ENCODE data around the gene TPM3. TPM values are rescaled to one million over a fixed set of nuclear protein-coding genes. Genes with fewer than 3 reads are reported as not detected.
A peak's percentile ranks its signal among the peaks of the same experiment; 100 is the strongest.

TPM3 gene
- total and polyA plus RNA-seq, 7 experiments from 2014 or later: 264 to 718 (median 423) TPM

DNA sequence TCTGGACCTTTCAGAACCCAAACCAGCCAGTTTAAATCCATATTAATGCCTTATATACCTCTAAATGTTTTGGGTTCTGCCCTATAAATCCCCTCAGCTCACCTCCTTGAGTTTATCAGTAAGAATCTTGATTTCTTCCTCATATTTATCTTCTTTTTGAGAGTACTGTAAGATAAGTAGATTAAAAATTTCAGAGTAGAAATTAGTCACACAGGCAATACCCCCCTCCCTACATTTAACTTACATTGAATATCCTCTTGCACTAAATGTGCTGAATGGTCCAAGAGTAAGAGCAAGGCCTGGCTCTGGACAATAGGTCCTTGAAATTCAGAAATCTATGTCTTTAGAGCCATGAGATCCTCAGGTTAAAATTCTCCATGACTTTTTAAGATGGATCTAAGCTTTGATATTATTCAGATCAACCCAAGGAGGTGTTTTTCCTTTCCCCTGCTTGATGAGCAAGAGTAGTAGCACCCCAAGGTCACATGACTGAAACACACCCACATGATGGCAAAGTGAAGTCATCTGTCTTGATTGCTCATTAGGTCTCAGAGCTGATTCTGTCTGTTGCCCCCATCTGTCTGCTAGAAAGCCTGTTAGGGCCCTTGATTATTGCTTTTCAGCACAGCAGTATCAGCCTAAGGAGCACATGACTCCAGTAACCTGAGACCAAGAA is 21.2 kb downstream of the TPM3 start:
- peak overlapping the region; percentile 35 to 86 (median 79) for H3K27ac Mint-ChIP-seq
- H3K9me3 Mint-ChIP-seq: no peaks in the 10 kb centered on the region
- Histone ChIP-seq H3K4me1 (ENCODE audit: control insufficient read depth in 2 of 2, insufficient read depth in 2 of 2, low read length in 2 of 2) (peaks cover 4 to 5% of the 10 kb centered on the region in 2 donors), H3K4me3 (ENCODE audit: low read length) (no peak overlapping the region), H3K27me3 (ENCODE audit: control insufficient read depth in 2 of 2, insufficient read depth in 2 of 2, low read length in 2 of 2) (no peaks in the 10 kb centered on the region), H3K9me3 (ENCODE audit: control insufficient read depth in 2 of 3, low read length in 3 of 3) (no peaks in the 10 kb centered on the region), H3K27ac (ENCODE audit: low read depth, low read length) (peak overlapping the region; percentile 15), H3K36me3 (ENCODE audit: control insufficient read depth in 2 of 3, insufficient read depth in 3 of 3, low read length in 3 of 3) (peaks cover 63 to 88% (median 65%) of the 10 kb centered on the region in 3 experiments)
- no peaks in the 10 kb centered on the region for H3K27me3 Mint-ChIP-seq
- ChIA-PET POLR2A (interaction anchor here (0.7 to 3.4 kb wide), 4 partner anchors 9 to 180 kb away, joined by 3 to 15 read pairs (median 4); no protein-coding TSS in a partner anchor), CTCF (no interaction called here)
- H3K4me3 Mint-ChIP-seq: peak overlapping the region in 1 of 10 donors; percentile 16
- H3K36me3 Mint-ChIP-seq: peaks cover 21 to 71% (median 51%) of the 10 kb centered on the region in 5 donors
- DNase-seq: peak in 1 of 9 donors; percentile 58
- H3K4me1 Mint-ChIP-seq: peaks cover 13 to 51% (median 42%) of the 10 kb centered on the region in 7 donors
- peak; percentile 31 for ATAC-seq
- intact Hi-C loops (cut with micrococcal nuclease): no loop called here

DNA sequence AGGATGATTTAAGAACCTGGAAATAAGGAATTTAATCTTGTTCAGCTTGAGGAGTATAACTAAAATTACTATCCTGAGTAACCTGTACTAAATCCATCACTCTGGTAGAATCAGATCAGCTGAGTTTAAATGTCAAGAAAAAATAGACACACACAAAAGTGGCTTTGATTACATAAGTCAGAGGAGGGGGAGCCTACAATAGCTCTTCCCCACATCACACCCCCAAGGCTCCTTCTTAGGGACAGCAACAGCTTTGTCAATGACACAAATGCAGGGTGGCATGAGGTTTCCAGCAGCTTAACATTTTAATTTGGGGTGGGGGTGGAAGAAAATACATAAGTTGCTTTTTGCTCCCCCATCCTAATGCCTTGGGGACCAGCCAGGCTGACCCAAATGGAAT is 24.4 kb downstream of the TPM3 start:
- Mint-ChIP-seq H3K4me3 (peak overlapping the region in 1 of 10 donors; percentile 16), H3K27me3 (no peaks in the 10 kb centered on the region), H3K9me3 (peaks cover 0 to 2% (median 0%) of the 10 kb centered on the region in 11 donors), H3K36me3 (peaks cover 43 to 82% (median 70%) of the 10 kb centered on the region in 5 donors), H3K4me1 (peaks cover 12 to 56% (median 50%) of the 10 kb centered on the region in 7 donors), H3K27ac (peak overlapping the region in 8 of 9 donors; percentile 13 to 77 (median 59))
- H3K27ac ChIP-seq (ENCODE audit: low read depth, low read length): peak overlapping the region; percentile 15
- peaks cover 0 to 4% of the 10 kb centered on the region in 2 donors for H3K4me1 ChIP-seq (ENCODE audit: control insufficient read depth in 2 of 2, insufficient read depth in 2 of 2, low read length in 2 of 2)
- ATAC-seq (no peak), DNase-seq (no peak)
- H3K27me3 ChIP-seq (ENCODE audit: control insufficient read depth in 2 of 2, insufficient read depth in 2 of 2, low read length in 2 of 2): no peaks in the 10 kb centered on the region
- ChIA-PET POLR2A (interaction anchor here (1.9 to 3.4 kb wide), 2 partner anchors 9 to 13 kb away, joined by 6 to 15 read pairs; no protein-coding TSS in a partner anchor), CTCF (interaction anchor here (0.9 kb wide), 1 partner anchor 10 kb away, joined by 3 read pairs; no protein-coding TSS in a partner anchor)
- intact Hi-C loops (cut with micrococcal nuclease): no loop called here
- no peak overlapping the region for H3K4me3 ChIP-seq (ENCODE audit: low read length)
- no peaks in the 10 kb centered on the region for H3K9me3 ChIP-seq (ENCODE audit: control insufficient read depth in 2 of 3, low read length in 3 of 3)
- peaks cover 61 to 98% (median 66%) of the 10 kb centered on the region in 3 experiments for H3K36me3 ChIP-seq (ENCODE audit: control insufficient read depth in 2 of 3, insufficient read depth in 3 of 3, low read length in 3 of 3)

DNA sequence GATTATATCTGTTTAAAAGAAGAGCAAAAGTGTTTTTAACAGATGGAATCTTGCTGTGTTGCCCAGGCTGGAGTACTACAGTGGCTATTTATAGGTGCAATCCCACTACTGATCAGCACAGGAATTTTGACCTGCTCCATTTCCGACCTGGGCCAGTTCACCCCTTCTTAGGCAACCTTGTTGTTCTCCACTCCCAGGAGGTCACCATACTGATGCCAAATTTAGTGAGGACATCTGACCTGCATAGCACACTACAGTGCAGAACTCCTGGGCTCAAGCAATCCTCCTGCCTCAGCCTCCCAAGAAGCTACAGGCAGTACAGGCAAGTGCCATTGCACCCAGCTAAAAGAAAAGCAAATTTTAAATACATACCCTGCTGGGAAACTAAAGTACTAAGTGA is 25.7 kb downstream of the TPM3 start:
- POLR2A ChIA-PET: interaction anchor here (1.0 kb wide), 1 partner anchor 24 kb away, joined by 3 read pairs; no protein-coding TSS in a partner anchor
- no peak overlapping the region for H3K4me3 Mint-ChIP-seq
- H3K36me3 Mint-ChIP-seq: peaks cover 34 to 81% (median 60%) of the 10 kb centered on the region in 5 donors
- H3K4me1 Mint-ChIP-seq: peaks cover 7 to 48% (median 40%) of the 10 kb centered on the region in 7 donors
- H3K27me3 Mint-ChIP-seq: no peaks in the 10 kb centered on the region
- Histone ChIP-seq H3K27me3 (ENCODE audit: control insufficient read depth in 2 of 2, insufficient read depth in 2 of 2, low read length in 2 of 2) (no peaks in the 10 kb centered on the region), H3K9me3 (ENCODE audit: control insufficient read depth in 2 of 3, low read length in 3 of 3) (no peaks in the 10 kb centered on the region), H3K4me1 (ENCODE audit: control insufficient read depth in 2 of 2, insufficient read depth in 2 of 2, low read length in 2 of 2) (peaks cover 0 to 4% of the 10 kb centered on the region in 2 donors), H3K4me3 (ENCODE audit: low read length) (no peak overlapping the region), H3K27ac (ENCODE audit: low read depth, low read length) (no peak overlapping the region), H3K36me3 (ENCODE audit: control insufficient read depth in 2 of 3, insufficient read depth in 3 of 3, low read length in 3 of 3) (peaks cover 49 to 96% (median 56%) of the 10 kb centered on the region in 3 experiments)
- CTCF ChIA-PET: interaction anchor here (0.6 kb wide), 3 partner anchors 18 to 1994 kb away, joined by 3 to 6 read pairs (median 3); no protein-coding TSS in a partner anchor
- DNase-seq (no peak), ATAC-seq (no peak)
- intact Hi-C loops (cut with micrococcal nuclease): no loop called here
- H3K27ac Mint-ChIP-seq: peak overlapping the region in 3 of 9 donors; percentile 33 to 56 (median 51)
- peaks cover 0 to 2% (median 0%) of the 10 kb centered on the region in 11 donors for H3K9me3 Mint-ChIP-seq

DNA sequence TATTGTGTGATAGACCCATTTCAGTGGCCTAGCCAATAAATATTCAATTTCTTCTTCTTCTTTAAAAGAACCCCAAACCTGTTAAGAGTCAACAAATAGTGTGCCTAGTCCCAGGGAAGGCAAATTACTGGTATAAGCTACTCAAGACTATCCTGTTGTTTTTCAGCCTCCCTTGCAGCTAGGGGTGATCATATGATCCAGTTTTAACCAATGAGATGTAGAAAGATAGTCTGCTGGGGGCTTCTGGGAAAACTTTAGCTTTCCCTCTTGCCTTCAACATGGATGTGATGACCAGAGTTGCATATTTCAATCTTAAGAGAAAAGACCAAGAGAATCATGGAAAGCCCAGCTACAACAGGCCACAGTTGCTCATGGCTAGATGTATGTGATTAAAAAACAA is 32.3 kb downstream of the TPM3 start:
- H3K4me1 ChIP-seq (ENCODE audit: control insufficient read depth in 2 of 2, insufficient read depth in 2 of 2, low read length in 2 of 2): peaks cover 34 to 57% of the 10 kb centered on the region in 2 donors
- intact Hi-C loops (cut with micrococcal nuclease): loop anchor here (1.0 to 10.0 kb wide), 7 partner anchors 10 to 485 kb away; partner anchors contain the start of genes ILF2 (in 1 of the 2), NPR1 (in 1 of the 2), RPS27 (in 1 of the 2) and UBAP2L (in 1 of the 2)
- POLR2A ChIA-PET: interaction anchor here (0.5 to 10.1 kb wide), 6 partner anchors 10 to 1817 kb away, joined by 3 to 115 read pairs (median 4); partner anchors contain the start of genes RPS27 and UBAP2L

DNA sequence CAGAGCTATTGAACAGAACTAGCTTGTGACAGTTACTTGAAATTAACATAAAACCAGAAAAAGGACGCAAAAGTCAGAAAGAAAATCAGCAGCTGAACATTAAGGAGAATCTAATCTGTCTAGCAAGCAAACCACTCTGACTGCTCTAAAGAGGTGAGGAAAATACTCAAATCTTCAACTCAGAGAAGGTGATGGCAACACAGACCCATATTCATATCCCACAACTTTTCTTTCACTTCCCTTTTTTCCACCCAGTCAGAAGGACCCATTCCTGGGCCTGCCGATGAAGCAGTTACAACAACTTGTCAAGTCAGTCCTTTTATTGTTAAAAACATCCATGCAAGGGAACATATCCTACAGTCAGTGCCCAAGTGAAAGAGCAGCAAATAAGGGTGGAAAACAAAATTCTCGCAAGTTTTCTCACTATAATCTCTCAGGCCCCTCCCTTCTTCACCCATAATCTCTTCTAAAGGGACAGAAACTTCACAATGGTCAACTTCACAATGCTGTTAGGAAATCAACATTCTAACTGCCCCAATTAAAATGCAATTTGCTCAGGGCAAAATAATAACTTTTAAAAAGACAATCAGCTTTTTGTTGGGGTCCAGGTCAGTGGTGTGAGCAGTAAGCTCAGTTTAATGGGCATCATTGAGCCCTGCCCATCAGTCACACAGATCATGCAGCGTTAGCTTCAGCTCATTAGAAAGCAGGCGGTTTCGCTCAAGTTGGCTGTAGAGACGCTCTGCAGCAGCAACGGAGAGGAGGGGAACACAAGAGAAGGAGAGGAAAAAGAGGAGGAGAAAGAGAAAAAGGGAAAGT is 33.4 kb downstream of the TPM3 start:
- Histone ChIP-seq H3K9me3 (ENCODE audit: control insufficient read depth in 2 of 3, low read length in 3 of 3) (peaks cover 0 to 4% (median 0%) of the 10 kb centered on the region in 3 experiments), H3K4me3 (ENCODE audit: low read length) (peak overlapping the region; percentile 12), H3K4me1 (ENCODE audit: control insufficient read depth in 2 of 2, insufficient read depth in 2 of 2, low read length in 2 of 2) (peaks cover 34 to 68% of the 10 kb centered on the region in 2 donors), H3K27me3 (ENCODE audit: control insufficient read depth in 2 of 2, insufficient read depth in 2 of 2, low read length in 2 of 2) (no peaks in the 10 kb centered on the region), H3K27ac (ENCODE audit: low read depth, low read length) (peak overlapping the region; percentile 74), H3K36me3 (ENCODE audit: control insufficient read depth in 2 of 3, insufficient read depth in 3 of 3, low read length in 3 of 3) (peaks cover 7 to 45% (median 10%) of the 10 kb centered on the region in 3 experiments)
- Mint-ChIP-seq H3K4me1 (peaks cover 36 to 85% (median 75%) of the 10 kb centered on the region in 7 donors), H3K27me3 (no peaks in the 10 kb centered on the region), H3K9me3 (peaks cover 0 to 16% (median 3%) of the 10 kb centered on the region in 11 donors), H3K27ac (peak overlapping the region; percentile 89 to 97 (median 94)), H3K36me3 (peaks cover 8 to 74% (median 51%) of the 10 kb centered on the region in 5 donors), H3K4me3 (peak overlapping the region; percentile 71 to 90 (median 79))
- POLR2A ChIA-PET: interaction anchor here (0.6 to 10.1 kb wide), 15 partner anchors 9 to 694 kb away, joined by 3 to 115 read pairs (median 4); partner anchors contain the start of genes CHTOP, RPS27 and UBAP2L
- intact Hi-C loops (cut with micrococcal nuclease): loop anchor here (1.0 to 10.0 kb wide), 7 partner anchors 11 to 484 kb away; partner anchors contain the start of genes ILF2 (in 1 of the 2), NPR1 (in 1 of the 2), RPS27 (in 1 of the 2) and UBAP2L (in 1 of the 2)
- CTCF ChIA-PET: interaction anchor here (1.2 to 1.8 kb wide), 4 partner anchors 18 to 25 kb away, joined by 4 to 7 read pairs (median 4); no protein-coding TSS in a partner anchor
- peak; percentile 8 for ATAC-seq
- no peak for DNase-seq

More for the DNA sequence above, 32.3 kb downstream of the TPM3 start:
- peak overlapping the region in 7 of 10 donors; percentile 8 to 82 (median 21) for H3K4me3 Mint-ChIP-seq
- H3K27me3 Mint-ChIP-seq: no peaks in the 10 kb centered on the region
- H3K27ac Mint-ChIP-seq: peak overlapping the region; percentile 89 to 97 (median 94)
- ATAC-seq: no peak
- Histone ChIP-seq H3K4me3 (ENCODE audit: low read length) (no peak overlapping the region), H3K36me3 (ENCODE audit: control insufficient read depth in 2 of 3, insufficient read depth in 3 of 3, low read length in 3 of 3) (peaks cover 13 to 54% (median 14%) of the 10 kb centered on the region in 3 experiments), H3K27ac (ENCODE audit: low read depth, low read length) (peak overlapping the region; percentile 74), H3K9me3 (ENCODE audit: control insufficient read depth in 2 of 3, low read length in 3 of 3) (peaks cover 0 to 4% (median 0%) of the 10 kb centered on the region in 3 experiments), H3K27me3 (ENCODE audit: control insufficient read depth in 2 of 2, insufficient read depth in 2 of 2, low read length in 2 of 2) (no peaks in the 10 kb centered on the region)
- H3K9me3 Mint-ChIP-seq: peaks cover 0 to 16% (median 3%) of the 10 kb centered on the region in 11 donors
- peaks cover 17 to 74% (median 55%) of the 10 kb centered on the region in 5 donors for H3K36me3 Mint-ChIP-seq
- CTCF ChIA-PET: interaction anchor here (0.7 kb wide), 1 partner anchor 18 kb away, joined by 3 read pairs; no protein-coding TSS in a partner anchor
- peaks cover 30 to 79% (median 74%) of the 10 kb centered on the region in 7 donors for H3K4me1 Mint-ChIP-seq
- no peak for DNase-seq

All from naive thymus-derived CD4-positive, alpha-beta T cell (primary cell).